Body of pancreas (tissue), 4 donors: ENCODE measurements around the gene RASL10A.

Experiments
- CTCF ChIP-seq, 7 experiments: fragments of 450-650 bp in 4 of 7; fragments of 200-600 bp in 3 of 7; sonication (generic) in 3 of 7; IDR thresholded peaks; one replicate each; pipeline ENCODE4 v1.5.1; 2016 to 2019; ENCODE audit warnings: antibody characterized with exemption in 7 of 7
- POLR2A ChIP-seq, 3 donors: fragments of 450-650 bp; IDR thresholded peaks; one replicate each; pipeline ENCODE4 v1.6.1; 2016; ENCODE audit warnings: antibody characterized with exemption in 3 of 3, mild to moderate bottlenecking in 2 of 3

GRCh38 chr22:29332886-29333496 is 17.5 kb upstream of the RASL10A start:
- TF ChIP-seq POLR2A (IDR thresholded peaks at IDR 0.05) = no peak
- TF ChIP-seq CTCF (IDR thresholded peaks at IDR 0.05) = no peak
